HepG2 (cell line): ENCODE data around the gene RBM6. TPM values are rescaled to one million over a fixed set of nuclear protein-coding genes. Genes with fewer than 3 reads are reported as not detected.
A peak's percentile ranks its signal among the peaks of the same experiment; 100 is the strongest.

Source experiments
- DZIP1 ChIP-seq: sonication (generic); formaldehyde crosslinking; IDR thresholded peaks from 2 replicates; pipeline ENCODE4 v1.5.0; 2020; ENCODE audit warnings: mild to moderate bottlenecking, missing genetic modification reagents
- IKZF5 ChIP-seq: IDR thresholded peaks from 2 replicates; pipeline ENCODE4 v1.6.1; 2018; ENCODE audit warnings: missing genetic modification reagents, mild to moderate bottlenecking, missing compliant biosample characterization
- NR2F2 ChIP-seq: IDR thresholded peaks from 2 replicates; pipeline ENCODE4 v1.6.1; 2012; ENCODE audit warnings: low read depth, inconsistent platforms, borderline replicate concordance
- RARA ChIP-seq: IDR thresholded peaks from 2 replicates; pipeline ENCODE4 v1.6.1; 2016; ENCODE audit warnings: missing genetic modification reagents, missing compliant biosample characterization
- RARG ChIP-seq: sonication (generic); formaldehyde crosslinking; IDR thresholded peaks from 2 replicates; pipeline ENCODE4 v1.4.0; 2020; ENCODE audit warnings: low read depth, mild to moderate bottlenecking, missing genetic modification reagents
- SMARCE1 ChIP-seq: fragments of 450-650 bp; IDR thresholded peaks from 2 replicates; pipeline ENCODE4 v1.6.1; 2017; ENCODE audit warnings: borderline replicate concordance
- TEAD2 ChIP-seq: sonication (generic); formaldehyde crosslinking; IDR thresholded peaks from 2 replicates; pipeline ENCODE4 v1.9.0; 2021; ENCODE audit warnings: missing genetic modification reagents
- ZNF235 ChIP-seq: sonication (generic); formaldehyde crosslinking; IDR thresholded peaks from 2 replicates; pipeline ENCODE4 v1.8.1; 2023; ENCODE audit warnings: mild to moderate bottlenecking, missing genetic modification reagents, borderline replicate concordance
- ZNF276 ChIP-seq: sonication (generic); formaldehyde crosslinking; IDR thresholded peaks from 2 replicates; pipeline ENCODE4 v1.4.0; 2020; ENCODE audit warnings: mild to moderate bottlenecking, low read depth, missing genetic modification reagents
- ZSCAN31 ChIP-seq: sonication (generic); formaldehyde crosslinking; IDR thresholded peaks from 2 replicates; pipeline ENCODE4 v1.5.0; 2020; ENCODE audit warnings: low read depth, mild to moderate bottlenecking, missing genetic modification reagents
- polyA plus RNA-seq, 8 experiments: library from polyadenylated mRNA; depleted of rRNA in 3 of 8; stranded (reverse) in 7 of 8; unstranded in 1 of 8; fragments of >200 nt; fragmentation: Illumina TruSeq in 4 of 8; extraction: Trizol in 4 of 8; gene quantifications; 2 replicates each; pipeline versions ENCODE4 v1.2.1 to v1.2.3, GENCODE V29; 2011 to 2016; ENCODE audit warnings: low read depth in 4 of 8, missing spikeins in 1 of 8, mixed read lengths in 1 of 8; ENCODE audit not compliant: insufficient read depth in 1 of 8
- total RNA-seq, 5 experiments: library from RNA; depleted of rRNA; stranded (reverse); fragments of >200 nt; fragmentation: Illumina TruSeq; extraction: Trizol; gene quantifications; 2 replicates each; pipeline ENCODE4 v1.2.3, GENCODE V29; 2016; ENCODE audit warnings: low read depth in 1 of 5
- TF ChIP-seq, protein P1 (sequence below): sonication (generic); formaldehyde crosslinking; IDR thresholded peaks from 2 replicates; pipeline ENCODE4 v1.5.1; 2020; ENCODE audit warnings: mild to moderate bottlenecking, moderate library complexity, missing genetic modification reagents

Gene RBM6
- total and polyA plus RNA-seq, 2 of the 13 experiments (the other 11 are each of a cell fraction or from before 2014, with no cell fraction given), result 72.7 to 86.1 TPM

GRCh38 chr3:49930168-49930690 lies 9.7 kb upstream of the RBM6 start (continued):
- TF ChIP-seq DZIP1 (CRISPR knock-in tag), result no peak
- no peak for TF ChIP-seq TEAD2
- TF ChIP-seq NR2F2, result 0 out of 2 replicates have a peak, but pooled peaks have one; percentile 1
- TF ChIP-seq, protein P1, sequence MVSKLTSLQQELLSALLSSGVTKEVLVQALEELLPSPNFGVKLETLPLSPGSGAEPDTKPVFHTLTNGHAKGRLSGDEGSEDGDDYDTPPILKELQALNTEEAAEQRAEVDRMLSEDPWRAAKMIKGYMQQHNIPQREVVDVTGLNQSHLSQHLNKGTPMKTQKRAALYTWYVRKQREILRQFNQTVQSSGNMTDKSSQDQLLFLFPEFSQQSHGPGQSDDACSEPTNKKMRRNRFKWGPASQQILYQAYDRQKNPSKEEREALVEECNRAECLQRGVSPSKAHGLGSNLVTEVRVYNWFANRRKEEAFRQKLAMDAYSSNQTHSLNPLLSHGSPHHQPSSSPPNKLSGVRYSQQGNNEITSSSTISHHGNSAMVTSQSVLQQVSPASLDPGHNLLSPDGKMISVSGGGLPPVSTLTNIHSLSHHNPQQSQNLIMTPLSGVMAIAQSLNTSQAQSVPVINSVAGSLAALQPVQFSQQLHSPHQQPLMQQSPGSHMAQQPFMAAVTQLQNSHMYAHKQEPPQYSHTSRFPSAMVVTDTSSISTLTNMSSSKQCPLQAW (CRISPR knock-in tag), result 0 out of 2 replicates have a peak, but pooled peaks have one; percentile 6
- TF ChIP-seq SMARCE1, result no peak
- TF ChIP-seq RARG, result no peak
- TF ChIP-seq ZNF276 (CRISPR knock-in tag), result no peak
- TF ChIP-seq IKZF5 (CRISPR knock-in tag), result no peak
- TF ChIP-seq ZSCAN31 (CRISPR knock-in tag), result 0 out of 2 replicates have a peak, but pooled peaks have one; percentile 15
- 0 out of 2 replicates have a peak, but pooled peaks have one; percentile 4 for TF ChIP-seq ZNF235 (CRISPR knock-in tag)
- TF ChIP-seq RARA (CRISPR knock-in tag), result no peak
